ENCODE measurements around the gene APOO.

The APOO gene

DNA sequence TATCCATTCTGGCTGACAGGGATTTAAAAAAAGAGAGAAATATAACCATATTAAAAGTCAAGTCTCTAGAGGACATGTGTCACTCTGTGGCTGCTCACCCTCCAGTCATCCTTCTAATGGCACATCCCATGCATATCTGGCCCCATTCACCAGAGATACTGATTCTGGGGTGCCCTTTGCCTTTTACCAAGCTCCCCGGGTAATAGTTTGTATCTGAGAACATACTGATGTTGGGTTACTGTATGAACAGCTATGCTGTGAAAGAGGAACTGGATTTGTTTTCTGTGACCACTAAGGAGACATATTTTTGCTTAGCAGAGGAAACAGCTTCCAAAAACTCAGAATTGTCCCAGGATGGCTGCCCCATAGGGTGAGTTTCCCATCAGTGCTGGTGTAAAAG, 68.8 kb downstream of the APOO start:
- Histone ChIP-seq H3K4me1 (ENCODE audit: insufficient read depth, low read length) (peaks cover 5% of the 10 kb centered on the region; the same call in 1 of the 2 replicates), H3K27ac (ENCODE audit: low read depth, low read length) (no peak overlapping the region), H3K27me3 (ENCODE audit: insufficient read depth, low read length) (no peaks in the 10 kb centered on the region), H3K9ac (ENCODE audit: low read depth, low read length) (no peak overlapping the region), H3K4me3 (ENCODE audit: low read length) (no peak overlapping the region), H3K36me3 (ENCODE audit: insufficient read depth, low read length) (no peaks in the 10 kb centered on the region), H3K9me3 (ENCODE audit: insufficient read depth, low read depth, low read length) (no peaks in the 10 kb centered on the region)
- WGBS = 88% methylated on average over 1 of the region's 1 CpG

DNA sequence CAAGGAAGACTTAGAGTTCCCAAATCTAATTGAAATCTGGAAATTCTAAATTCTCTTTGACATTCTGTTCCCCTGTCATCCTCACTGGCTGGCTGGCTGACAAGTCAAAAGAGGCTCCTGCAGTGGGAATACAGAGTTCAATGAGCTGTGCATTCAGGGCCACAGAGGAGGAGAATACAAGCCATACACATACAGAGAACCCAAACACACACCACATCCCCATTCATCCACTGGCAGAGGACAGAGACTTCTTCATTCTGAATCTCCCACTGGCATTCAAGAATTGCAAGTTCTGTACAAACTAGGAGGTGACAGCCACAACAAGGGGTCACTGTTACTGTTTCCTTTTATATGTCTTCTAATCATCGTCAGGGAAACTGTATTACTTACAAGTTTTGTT, 75.0 kb downstream of the APOO start:
- Histone ChIP-seq H3K4me3 (ENCODE audit: low read length) (no peak overlapping the region), H3K4me1 (ENCODE audit: insufficient read depth, low read length) (no peaks in the 10 kb centered on the region), H3K9me3 (ENCODE audit: insufficient read depth, low read depth, low read length) (no peaks in the 10 kb centered on the region), H3K27me3 (ENCODE audit: insufficient read depth, low read length) (no peaks in the 10 kb centered on the region), H3K27ac (ENCODE audit: low read depth, low read length) (no peak overlapping the region), H3K9ac (ENCODE audit: low read depth, low read length) (no peak overlapping the region), H3K36me3 (ENCODE audit: insufficient read depth, low read length) (no peaks in the 10 kb centered on the region)
- 75% methylated on average over 1 of the region's 1 CpG for WGBS

DNA sequence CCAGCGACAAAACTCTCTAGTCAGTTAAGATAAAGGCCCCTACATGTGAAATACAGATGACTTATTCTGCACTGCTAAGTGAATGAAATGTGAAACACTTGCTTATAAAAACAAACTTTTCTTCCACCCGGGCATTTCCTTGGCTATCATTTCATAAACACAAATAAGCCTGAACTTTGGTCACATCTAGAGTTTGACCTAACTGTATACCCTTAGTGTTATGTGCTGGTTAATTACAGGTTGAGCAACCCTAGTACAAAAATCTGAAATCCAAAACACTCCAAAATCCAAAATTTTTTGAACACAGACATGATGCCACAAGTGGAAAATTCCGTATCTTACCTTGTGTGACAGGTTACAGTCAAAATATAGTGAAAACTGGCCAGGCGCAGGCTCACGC, 78.9 kb downstream of the APOO start:
- 96% methylated on average over 5 of the region's 5 CpGs for WGBS

DNA sequence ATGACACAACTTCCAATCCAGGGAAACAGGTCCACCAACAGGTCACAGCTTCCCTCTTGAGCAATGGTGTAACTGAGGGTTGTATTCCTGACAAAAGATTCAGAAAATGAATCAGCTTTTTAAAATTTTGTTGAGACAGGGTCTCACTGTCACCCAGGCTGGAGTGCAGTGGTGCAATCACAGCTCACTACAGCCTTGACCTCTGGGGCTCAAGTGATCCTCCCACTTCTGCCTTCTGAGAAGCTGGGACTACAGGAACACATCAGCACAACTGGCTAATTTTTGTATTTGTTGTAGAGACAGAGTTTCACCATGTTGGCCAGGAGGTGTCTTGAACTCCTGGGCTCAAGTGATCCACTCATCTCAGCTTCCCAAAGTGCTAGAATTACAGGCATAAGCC, 81.1 kb downstream of the APOO start:
- no peak overlapping the region for H3K27ac ChIP-seq (ENCODE audit: low read depth, low read length)
- H3K4me1 ChIP-seq (ENCODE audit: insufficient read depth, low read length) = no peaks in the 10 kb centered on the region
- H3K9ac ChIP-seq (ENCODE audit: low read depth, low read length) = no peak overlapping the region
- H3K27me3 ChIP-seq (ENCODE audit: insufficient read depth, low read length) = no peaks in the 10 kb centered on the region
- no peak overlapping the region for H3K4me3 ChIP-seq (ENCODE audit: low read length)
- no peaks in the 10 kb centered on the region for H3K36me3 ChIP-seq (ENCODE audit: insufficient read depth, low read length)
- no peaks in the 10 kb centered on the region for H3K9me3 ChIP-seq (ENCODE audit: insufficient read depth, low read depth, low read length)

More for the DNA sequence above, 78.9 kb downstream of the APOO start:
- no peak overlapping the region for H3K9ac ChIP-seq (ENCODE audit: low read depth, low read length)
- no peak overlapping the region for H3K4me3 ChIP-seq (ENCODE audit: low read length)
- no peaks in the 10 kb centered on the region for H3K36me3 ChIP-seq (ENCODE audit: insufficient read depth, low read length)
- no peaks in the 10 kb centered on the region for H3K9me3 ChIP-seq (ENCODE audit: insufficient read depth, low read depth, low read length)
- no peak overlapping the region for H3K27ac ChIP-seq (ENCODE audit: low read depth, low read length)
- H3K4me1 ChIP-seq (ENCODE audit: insufficient read depth, low read length) = no peaks in the 10 kb centered on the region
- no peaks in the 10 kb centered on the region for H3K27me3 ChIP-seq (ENCODE audit: insufficient read depth, low read length)

DNA sequence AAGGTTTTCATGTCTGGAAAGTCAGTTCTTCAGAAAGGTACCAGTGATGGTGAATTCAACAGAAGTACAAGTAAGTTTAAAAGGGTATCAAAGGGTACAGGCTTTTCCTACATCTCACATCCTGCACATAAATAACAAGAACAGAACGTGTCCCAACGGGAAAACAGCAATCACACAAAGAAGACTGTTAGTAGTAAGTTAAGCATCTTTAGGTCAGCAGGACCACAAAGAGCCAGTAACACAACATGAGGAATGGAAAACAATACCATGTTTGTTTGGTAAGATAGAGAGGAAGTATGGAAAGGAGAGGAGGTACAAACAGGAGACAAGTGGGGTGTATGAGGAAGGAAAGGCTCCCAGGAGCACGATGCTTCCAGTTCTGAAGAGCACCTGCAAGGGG, 81.5 kb downstream of the APOO start:
- Histone ChIP-seq H3K36me3 (ENCODE audit: insufficient read depth, low read length) (no peaks in the 10 kb centered on the region), H3K4me3 (ENCODE audit: low read length) (no peak overlapping the region), H3K27ac (ENCODE audit: low read depth, low read length) (no peak overlapping the region), H3K9ac (ENCODE audit: low read depth, low read length) (no peak overlapping the region), H3K4me1 (ENCODE audit: insufficient read depth, low read length) (no peaks in the 10 kb centered on the region), H3K9me3 (ENCODE audit: insufficient read depth, low read depth, low read length) (no peaks in the 10 kb centered on the region), H3K27me3 (ENCODE audit: insufficient read depth, low read length) (no peaks in the 10 kb centered on the region)
- 88% methylated on average over 2 of the region's 3 CpGs for WGBS

DNA sequence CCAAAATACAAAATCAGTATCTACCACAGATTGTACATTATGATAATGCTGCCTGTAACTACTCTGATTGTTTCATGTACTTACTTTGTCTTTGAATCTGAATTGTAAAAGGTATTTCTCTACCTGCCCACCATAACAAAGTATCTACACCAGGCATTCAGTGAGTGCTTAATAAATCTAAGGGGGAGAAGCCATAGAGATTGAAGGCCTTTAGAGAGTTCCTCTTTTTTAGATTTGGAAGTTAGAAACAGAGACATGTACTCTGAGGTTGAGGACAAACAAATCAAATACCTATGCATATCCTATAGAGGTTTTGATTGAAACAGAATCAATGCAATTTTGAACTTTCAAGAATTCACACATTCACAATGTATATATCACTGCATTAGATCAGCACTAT, 82.1 kb downstream of the APOO start:
- Histone ChIP-seq H3K9ac (ENCODE audit: low read depth, low read length) (no peak overlapping the region), H3K27ac (ENCODE audit: low read depth, low read length) (no peak overlapping the region), H3K4me1 (ENCODE audit: insufficient read depth, low read length) (no peaks in the 10 kb centered on the region), H3K36me3 (ENCODE audit: insufficient read depth, low read length) (no peaks in the 10 kb centered on the region), H3K4me3 (ENCODE audit: low read length) (no peak overlapping the region), H3K27me3 (ENCODE audit: insufficient read depth, low read length) (no peaks in the 10 kb centered on the region), H3K9me3 (ENCODE audit: insufficient read depth, low read depth, low read length) (no peaks in the 10 kb centered on the region)

DNA sequence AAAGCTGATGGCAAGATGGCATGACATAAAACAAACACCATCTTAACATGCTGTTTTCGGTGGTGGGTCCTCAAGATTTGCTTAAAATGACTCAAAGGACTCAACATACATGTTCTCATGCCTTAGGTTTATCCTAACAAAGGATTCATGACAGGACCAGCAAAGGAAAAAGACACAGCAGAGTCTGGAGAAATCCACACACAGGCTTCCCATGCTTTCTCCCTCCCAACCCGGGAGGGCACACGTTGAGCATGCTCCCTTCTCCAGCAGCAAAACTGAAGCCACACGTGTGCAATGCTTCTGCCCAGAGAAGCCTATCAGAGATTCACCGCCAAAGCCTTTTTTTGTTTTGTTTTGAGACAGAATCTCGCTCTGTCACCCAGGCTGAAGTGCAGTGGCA, 84.9 kb downstream of the APOO start:
- H3K9ac ChIP-seq (ENCODE audit: low read depth, low read length) = no peak overlapping the region
- H3K4me3 ChIP-seq (ENCODE audit: low read length) = no peak overlapping the region
- H3K27ac ChIP-seq (ENCODE audit: low read depth, low read length) = no peak overlapping the region
- H3K9me3 ChIP-seq (ENCODE audit: insufficient read depth, low read depth, low read length) = no peaks in the 10 kb centered on the region
- H3K4me1 ChIP-seq (ENCODE audit: insufficient read depth, low read length) = no peaks in the 10 kb centered on the region
- 87% methylated on average over 6 of the region's 6 CpGs for WGBS
- no peaks in the 10 kb centered on the region for H3K36me3 ChIP-seq (ENCODE audit: insufficient read depth, low read length)
- no peaks in the 10 kb centered on the region for H3K27me3 ChIP-seq (ENCODE audit: insufficient read depth, low read length)

DNA sequence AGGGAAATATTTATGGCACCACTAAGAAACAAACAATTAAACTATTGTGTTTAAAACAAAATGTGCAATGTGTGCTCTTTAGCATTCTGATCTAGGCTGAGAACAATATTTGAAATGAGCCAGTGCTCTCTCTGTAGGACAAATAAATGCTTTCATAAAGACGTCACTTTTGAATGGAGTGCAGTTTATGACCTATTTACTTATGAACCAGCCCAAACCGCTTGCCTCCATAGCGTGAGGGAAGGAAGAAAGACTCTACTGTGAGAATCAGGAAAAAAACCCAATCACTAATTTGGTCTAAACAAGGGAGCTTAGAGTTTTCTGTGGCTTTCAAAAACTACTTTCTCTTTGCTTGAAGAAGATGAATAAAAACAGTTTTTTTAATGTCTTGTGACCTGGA, 85.3 kb downstream of the APOO start:
- Histone ChIP-seq H3K9ac (ENCODE audit: low read depth, low read length) (no peak overlapping the region), H3K36me3 (ENCODE audit: insufficient read depth, low read length) (no peaks in the 10 kb centered on the region), H3K9me3 (ENCODE audit: insufficient read depth, low read depth, low read length) (no peaks in the 10 kb centered on the region), H3K27me3 (ENCODE audit: insufficient read depth, low read length) (no peaks in the 10 kb centered on the region), H3K27ac (ENCODE audit: low read depth, low read length) (no peak overlapping the region), H3K4me1 (ENCODE audit: insufficient read depth, low read length) (no peaks in the 10 kb centered on the region), H3K4me3 (ENCODE audit: low read length) (no peak overlapping the region)
- 100% methylated on average over 2 of the region's 3 CpGs for WGBS

DNA sequence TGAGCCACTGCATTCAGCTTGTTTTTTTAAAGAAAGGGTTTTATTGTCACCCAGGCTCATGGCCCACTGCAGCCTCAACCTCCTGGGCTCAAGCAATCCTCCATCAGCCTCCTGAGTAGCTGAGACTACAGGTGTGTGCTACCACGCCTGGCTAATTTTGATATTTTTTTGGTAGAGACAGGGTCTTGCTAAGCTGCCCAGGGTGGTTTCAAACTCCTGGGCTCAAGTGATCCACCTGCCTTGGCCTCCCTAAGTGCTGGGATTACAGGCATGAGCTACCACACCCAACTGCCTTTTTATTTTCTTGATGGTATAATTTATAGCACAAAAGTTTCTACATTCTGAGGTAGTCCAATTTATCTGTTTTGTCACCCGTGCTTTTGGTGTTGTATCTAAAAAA, 85.9 kb downstream of the APOO start:
- WGBS = 100% methylated on average over 2 of the region's 2 CpGs
- Histone ChIP-seq H3K9me3 (ENCODE audit: insufficient read depth, low read depth, low read length) (no peaks in the 10 kb centered on the region), H3K27ac (ENCODE audit: low read depth, low read length) (no peak overlapping the region)

DNA sequence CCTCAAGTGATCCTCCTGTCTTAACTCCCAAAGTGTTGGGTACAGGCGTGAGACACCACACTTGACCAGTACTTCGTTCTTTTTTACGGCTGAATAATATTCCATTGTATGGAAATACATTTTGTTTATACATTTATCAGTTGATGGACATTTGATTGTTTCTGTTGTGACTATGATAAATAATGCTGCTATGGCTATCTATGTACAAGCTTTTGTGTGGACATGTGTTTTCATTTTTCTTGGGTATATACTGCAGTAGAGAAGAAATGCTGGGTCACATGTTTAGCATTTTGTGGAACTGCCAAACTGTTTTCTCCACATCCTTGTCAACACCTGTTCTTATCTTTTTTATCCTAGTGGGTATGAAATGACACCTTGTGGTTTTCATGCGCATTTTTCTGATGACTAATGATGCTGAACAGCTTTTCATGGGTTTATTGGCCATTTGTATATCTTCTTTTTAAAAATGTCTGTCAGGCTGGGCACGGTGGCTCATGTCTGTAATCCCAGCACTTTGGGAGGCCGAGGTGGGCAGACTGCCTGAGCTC, 87.4 kb downstream of the APOO start:
- Histone ChIP-seq H3K4me3 (ENCODE audit: low read length) (no peak overlapping the region), H3K9ac (ENCODE audit: low read depth, low read length) (no peak overlapping the region)
- WGBS = 93% methylated on average over 3 of the region's 6 CpGs

More for the DNA sequence above, 85.9 kb downstream of the APOO start:
- Histone ChIP-seq H3K27me3 (ENCODE audit: insufficient read depth, low read length) (no peaks in the 10 kb centered on the region), H3K36me3 (ENCODE audit: insufficient read depth, low read length) (no peaks in the 10 kb centered on the region), H3K4me1 (ENCODE audit: insufficient read depth, low read length) (no peaks in the 10 kb centered on the region), H3K4me3 (ENCODE audit: low read length) (no peak overlapping the region), H3K9ac (ENCODE audit: low read depth, low read length) (no peak overlapping the region)

DNA sequence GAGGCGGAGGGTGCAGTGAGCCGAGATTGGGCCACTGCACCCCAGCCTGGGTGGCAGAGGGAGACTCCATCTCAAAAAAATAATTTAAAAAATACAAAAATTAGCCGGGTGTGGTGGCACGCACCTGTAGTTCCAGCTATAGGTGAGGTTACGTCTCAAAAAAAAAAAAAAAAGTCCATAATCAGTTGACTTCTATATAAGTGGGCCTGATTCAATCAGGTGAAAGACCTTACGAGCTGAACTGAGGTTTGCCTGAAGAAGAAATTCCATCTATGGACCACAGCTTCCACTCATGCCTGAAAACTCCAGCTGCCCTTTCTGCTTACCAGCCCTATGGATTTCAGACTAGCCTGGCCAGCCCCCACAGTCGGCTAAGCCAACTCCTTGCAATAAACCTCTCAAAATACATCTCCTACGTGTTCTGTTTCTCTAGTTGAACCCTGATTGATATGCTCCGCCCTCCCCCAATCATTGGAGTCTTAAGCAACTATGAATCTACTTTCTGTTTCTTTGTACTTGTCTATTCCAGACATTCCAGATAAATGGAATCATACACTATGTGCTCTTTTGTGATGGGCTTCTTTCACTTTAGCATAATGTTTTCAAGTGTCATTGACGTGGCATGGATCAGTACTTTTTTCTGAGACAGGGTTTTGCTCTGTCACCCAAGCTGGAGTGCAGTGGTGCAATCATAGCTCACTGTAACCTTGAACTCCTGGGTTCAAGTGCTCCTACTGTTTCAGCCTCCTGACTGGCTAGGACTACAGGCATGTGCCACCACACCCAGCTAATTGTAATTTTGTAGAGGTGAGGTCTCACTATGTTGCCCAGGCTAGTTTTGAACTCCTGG, 88.1 kb downstream of the APOO start:
- WGBS = 95% methylated on average over 6 of the region's 10 CpGs

More for the DNA sequence above, 87.4 kb downstream of the APOO start:
- Histone ChIP-seq H3K36me3 (ENCODE audit: insufficient read depth, low read length) (no peaks in the 10 kb centered on the region), H3K27me3 (ENCODE audit: insufficient read depth, low read length) (no peaks in the 10 kb centered on the region), H3K9me3 (ENCODE audit: insufficient read depth, low read depth, low read length) (no peaks in the 10 kb centered on the region), H3K4me1 (ENCODE audit: insufficient read depth, low read length) (no peaks in the 10 kb centered on the region), H3K27ac (ENCODE audit: low read depth, low read length) (no peak overlapping the region)

DNA sequence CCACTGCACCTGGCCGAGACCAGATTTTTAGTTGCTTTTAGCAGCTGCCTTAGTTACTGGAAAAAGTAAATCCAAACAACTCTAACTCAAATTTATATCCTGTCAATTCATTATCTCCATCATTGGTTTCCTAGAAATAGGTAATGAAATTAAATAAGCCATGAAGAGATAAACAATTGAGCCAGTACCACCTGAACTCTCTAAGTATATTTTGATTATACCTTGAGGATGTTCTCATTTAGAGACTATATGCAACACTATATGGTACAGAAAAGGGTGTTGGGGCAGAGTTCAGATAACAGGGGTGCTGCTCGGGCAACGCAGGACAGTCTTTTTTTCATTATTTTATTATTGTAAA, 89.8 kb downstream of the APOO start:
- H3K9ac ChIP-seq (ENCODE audit: low read depth, low read length) = no peak overlapping the region
- no peak overlapping the region for H3K4me3 ChIP-seq (ENCODE audit: low read length)
- H3K27me3 ChIP-seq (ENCODE audit: insufficient read depth, low read length) = no peaks in the 10 kb centered on the region
- H3K27ac ChIP-seq (ENCODE audit: low read depth, low read length) = no peak overlapping the region
- no peaks in the 10 kb centered on the region for H3K36me3 ChIP-seq (ENCODE audit: insufficient read depth, low read length)
- WGBS = 100% methylated on average over 1 of the region's 3 CpGs
- no peaks in the 10 kb centered on the region for H3K4me1 ChIP-seq (ENCODE audit: insufficient read depth, low read length)
- no peaks in the 10 kb centered on the region for H3K9me3 ChIP-seq (ENCODE audit: insufficient read depth, low read depth, low read length)

More for the DNA sequence above, 88.1 kb downstream of the APOO start:
- Histone ChIP-seq H3K9me3 (ENCODE audit: insufficient read depth, low read depth, low read length) (no peaks in the 10 kb centered on the region), H3K36me3 (ENCODE audit: insufficient read depth, low read length) (no peaks in the 10 kb centered on the region), H3K4me3 (ENCODE audit: low read length) (no peak overlapping the region), H3K27ac (ENCODE audit: low read depth, low read length) (no peak overlapping the region), H3K9ac (ENCODE audit: low read depth, low read length) (no peak overlapping the region), H3K27me3 (ENCODE audit: insufficient read depth, low read length) (no peaks in the 10 kb centered on the region), H3K4me1 (ENCODE audit: insufficient read depth, low read length) (no peaks in the 10 kb centered on the region)
